C4-2B (cell line): ENCODE measurements around the gene METTL26.

Source experiments
- CTCF ChIP-seq: fragments of 450-650 bp; conservative IDR thresholded peaks from 2 replicates; pipeline ENCODE4 v1.5.1; 2017; ENCODE audit warnings: mild to moderate bottlenecking
- ZFX ChIP-seq: fragments of 450-650 bp; IDR thresholded peaks from 2 replicates; pipeline ENCODE4 v1.6.1; 2017

DNA sequence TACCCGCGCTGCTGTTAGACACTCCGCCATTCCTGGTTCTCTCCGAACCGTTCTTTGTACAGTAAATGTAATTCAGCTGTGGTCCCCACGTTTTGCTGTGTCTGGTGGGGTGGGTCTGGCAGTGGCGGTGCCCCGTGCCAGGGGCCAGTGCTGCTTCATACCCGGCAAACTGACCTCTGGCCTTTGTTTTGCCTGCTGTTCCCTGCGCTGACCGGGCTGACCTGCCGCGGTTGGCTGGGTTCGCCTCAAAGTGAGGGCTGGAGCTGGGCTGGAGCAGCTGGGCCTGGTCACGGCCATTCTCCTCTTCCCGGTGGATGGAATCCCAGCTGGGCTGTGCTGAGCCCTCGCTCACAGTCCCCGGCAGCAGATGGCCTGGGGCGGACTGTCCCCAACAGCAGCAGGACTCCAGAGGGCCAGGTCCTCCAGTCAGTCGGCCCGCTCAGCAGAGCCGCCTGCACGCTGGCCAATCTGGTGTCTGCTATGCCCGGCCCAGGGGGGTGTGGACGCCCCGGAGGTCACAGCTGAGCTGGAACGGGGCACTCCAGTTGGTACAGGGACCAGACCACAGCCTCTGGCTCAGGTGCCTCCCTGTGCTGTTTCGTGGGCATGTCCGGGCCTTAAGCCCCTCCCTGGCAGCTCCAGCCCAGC, 6.8 kb downstream of the METTL26 start:
- no peak for TF ChIP-seq CTCF
- no peak for TF ChIP-seq ZFX
